Measurements from ENCODE around the gene DLGAP3. TPM values are rescaled to one million over a fixed set of nuclear protein-coding genes. Genes with fewer than 3 reads are reported as not detected.

DLGAP3 gene, protein sequence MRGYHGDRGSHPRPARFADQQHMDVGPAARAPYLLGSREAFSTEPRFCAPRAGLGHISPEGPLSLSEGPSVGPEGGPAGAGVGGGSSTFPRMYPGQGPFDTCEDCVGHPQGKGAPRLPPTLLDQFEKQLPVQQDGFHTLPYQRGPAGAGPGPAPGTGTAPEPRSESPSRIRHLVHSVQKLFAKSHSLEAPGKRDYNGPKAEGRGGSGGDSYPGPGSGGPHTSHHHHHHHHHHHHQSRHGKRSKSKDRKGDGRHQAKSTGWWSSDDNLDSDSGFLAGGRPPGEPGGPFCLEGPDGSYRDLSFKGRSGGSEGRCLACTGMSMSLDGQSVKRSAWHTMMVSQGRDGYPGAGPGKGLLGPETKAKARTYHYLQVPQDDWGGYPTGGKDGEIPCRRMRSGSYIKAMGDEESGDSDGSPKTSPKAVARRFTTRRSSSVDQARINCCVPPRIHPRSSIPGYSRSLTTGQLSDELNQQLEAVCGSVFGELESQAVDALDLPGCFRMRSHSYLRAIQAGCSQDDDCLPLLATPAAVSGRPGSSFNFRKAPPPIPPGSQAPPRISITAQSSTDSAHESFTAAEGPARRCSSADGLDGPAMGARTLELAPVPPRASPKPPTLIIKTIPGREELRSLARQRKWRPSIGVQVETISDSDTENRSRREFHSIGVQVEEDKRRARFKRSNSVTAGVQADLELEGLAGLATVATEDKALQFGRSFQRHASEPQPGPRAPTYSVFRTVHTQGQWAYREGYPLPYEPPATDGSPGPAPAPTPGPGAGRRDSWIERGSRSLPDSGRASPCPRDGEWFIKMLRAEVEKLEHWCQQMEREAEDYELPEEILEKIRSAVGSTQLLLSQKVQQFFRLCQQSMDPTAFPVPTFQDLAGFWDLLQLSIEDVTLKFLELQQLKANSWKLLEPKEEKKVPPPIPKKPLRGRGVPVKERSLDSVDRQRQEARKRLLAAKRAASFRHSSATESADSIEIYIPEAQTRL
- total RNA-seq = under 1 TPM in 2 of 9 donors, not detected in 7; 0.07 to 0.51 TPM
- polyA plus RNA-seq = under 1 TPM in 1 of 2 donors, not detected in 1; 0.10 TPM
- long read RNA-seq, donor 1, partial matches to known transcripts = 0 of 1 reads
- long read RNA-seq, donor 1, other reads (novel, unspliced or antisense) = 1 of 1 reads
- long read RNA-seq, donor 2, partial matches to known transcripts = 0 of 1 reads
- long read RNA-seq, donor 2, other reads (novel, unspliced or antisense) = 1 of 1 reads
- long read RNA-seq, donor 3, partial matches to known transcripts = 1 of 1 reads
- long read RNA-seq, donor 3, other reads (novel, unspliced or antisense) = 0 of 1 reads

GRCh38 chr1:34929497-34929852 lies at the start of gene DLGAP3:
Gene DLGAP3, minus strand, starts transcription at chr1:34929650. Its CDS starts 24,267 bp downstream, at chr1:34905383.
- ATAC-seq (no peak), DNase-seq (no peak)
- Histone ChIP-seq H3K27ac (no peak within 1 kb of the TSS), H3K4me3 (peak within 1 kb of the TSS; percentile 22 to 52 (median 44)), H3K9me3 (peaks cover 0 to 4% (median 0%) of the 10 kb centered on the region in 12 donors), H3K4me1 (peaks cover 0 to 17% (median 6%) of the 10 kb centered on the region in 12 donors), H3K27me3 (peaks cover 25 to 67% (median 50%) of the 10 kb centered on the region in 9 donors), H3K36me3 (no peaks in the 10 kb centered on the region)
- intact Hi-C loops (cut with DNase I) = no loop called here
- WGBS, 4 donors = 0 to 1% (median 0%) methylated on average over 4 to 50 of the region's 50 CpGs; no CpG with 5 or more reads in 1 of the 4 donors
- TF ChIP-seq POLR2A (IDR thresholded peaks at IDR 0.05) (no peak), CTCF (IDR thresholded peaks at IDR 0.05) (no peak)

DNA sequence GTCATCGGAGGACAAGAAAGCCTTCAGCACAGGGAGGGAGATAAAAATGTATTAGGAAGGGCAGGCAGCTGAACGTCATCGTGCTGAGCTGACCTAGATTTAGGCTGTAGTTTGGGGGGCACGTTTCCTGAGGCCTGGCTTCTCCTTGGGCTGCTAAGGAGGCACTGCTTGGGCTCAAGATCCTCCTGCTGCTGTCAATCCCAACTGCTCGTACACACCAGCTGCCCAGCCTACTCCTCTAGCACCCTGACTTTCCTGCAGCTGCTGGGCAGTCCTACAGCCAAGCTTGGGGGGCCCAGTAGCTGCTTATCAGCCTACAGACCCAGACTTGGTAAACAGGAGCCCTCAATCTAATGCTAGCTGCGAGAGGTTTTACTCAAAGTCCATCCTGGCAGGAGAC lies 49.5 kb upstream of the DLGAP3 start:
- DNase-seq = no peak
- WGBS, 4 donors = 55 to 65% (median 63%) methylated on average over 6 of the region's 6 CpGs
- Histone ChIP-seq H3K4me3 (no peak overlapping the region), H3K27ac (no peak overlapping the region), H3K9me3 (no peaks in the 10 kb centered on the region), H3K36me3 (peaks cover 0 to 20% (median 10%) of the 10 kb centered on the region in 9 donors), H3K4me1 (peaks cover 0 to 20% (median 8%) of the 10 kb centered on the region in 12 donors), H3K27me3 (no peaks in the 10 kb centered on the region)
- TF ChIP-seq CTCF (IDR thresholded peaks at IDR 0.05) (no peak), POLR2A (IDR thresholded peaks at IDR 0.05) (no peak)
- no peak for ATAC-seq
- intact Hi-C loops (cut with DNase I) = loop anchor here in 1 of 10 donors (5.0 kb wide), 1 partner anchor 112 kb away; no protein-coding TSS in a partner anchor

GRCh38 chr1:34977858-34978257 lies 48.4 kb upstream of the DLGAP3 start:
- TF ChIP-seq POLR2A (IDR thresholded peaks at IDR 0.05) (no peak), CTCF (IDR thresholded peaks at IDR 0.05) (no peak)
- intact Hi-C loops (cut with DNase I) = loop anchor here in 1 of 10 donors (5.0 kb wide), 1 partner anchor 111 kb away; no protein-coding TSS in a partner anchor
- Histone ChIP-seq H3K9me3 (no peaks in the 10 kb centered on the region), H3K27ac (no peak overlapping the region), H3K4me3 (no peak overlapping the region), H3K36me3 (peaks cover 0 to 20% (median 10%) of the 10 kb centered on the region in 9 donors), H3K4me1 (peaks cover 0 to 9% (median under 1%) of the 10 kb centered on the region in 12 donors), H3K27me3 (no peaks in the 10 kb centered on the region)
- DNase-seq (no peak), ATAC-seq (no peak)
- WGBS, 4 donors = 94 to 100% (median 97%) methylated on average over 2 of the region's 2 CpGs

Data from heart left ventricle (tissue), 16 donors.